Neutrophil (primary cell): Measurements from ENCODE around the gene DGKG.

ENCODE experiments used
- H3K27ac ChIP-seq: fragments of 200-600 bp; sonication (generic); 2 replicates; pipeline ENCODE4 v1.5.1; 2016; ENCODE audit warnings: mild to moderate bottlenecking, moderate library complexity
- H3K27me3 ChIP-seq: fragments of 200-600 bp; sonication (generic); 2 replicates; pipeline ENCODE4 v1.6.0; 2016; ENCODE audit warnings: mild to moderate bottlenecking
- H3K36me3 ChIP-seq: fragments of 200-600 bp; sonication (generic); 2 replicates; pipeline ENCODE4 v1.5.1; 2017
- H3K4me1 ChIP-seq, 2 experiments: fragments of 200-600 bp in 1 of 2; sonication (generic) in 1 of 2; 1 replicate in 1 of 2; 2 replicates in 1 of 2; pipeline versions ENCODE4 v1.5.1 to v1.6.1; 2013 to 2016; ENCODE audit warnings: low read depth in 1 of 2, low read length in 1 of 2, mild to moderate bottlenecking in 1 of 2, moderate library complexity in 1 of 2; ENCODE audit not compliant: control insufficient read depth in 1 of 2, insufficient read depth in 1 of 2
- H3K4me3 ChIP-seq, 2 experiments: fragments of 200-600 bp in 1 of 2; sonication (generic) in 1 of 2; 1 replicate in 1 of 2; 2 replicates in 1 of 2; pipeline ENCODE4 v1.5.1; 2013 to 2016; ENCODE audit warnings: low read depth in 1 of 2, low read length in 1 of 2, mild to moderate bottlenecking in 1 of 2, moderate library complexity in 1 of 2
- H3K9me3 ChIP-seq: fragments of 200-600 bp; sonication (generic); 2 replicates; pipeline ENCODE4 v1.5.1; 2016
- TF ChIP-seq, protein P1 (sequence below): fragments of 200-600 bp; sonication (generic); IDR thresholded peaks from 2 replicates; pipeline ENCODE4 v1.5.1; 2016; ENCODE audit warnings: antibody characterized with exemption

DGKG gene

DNA sequence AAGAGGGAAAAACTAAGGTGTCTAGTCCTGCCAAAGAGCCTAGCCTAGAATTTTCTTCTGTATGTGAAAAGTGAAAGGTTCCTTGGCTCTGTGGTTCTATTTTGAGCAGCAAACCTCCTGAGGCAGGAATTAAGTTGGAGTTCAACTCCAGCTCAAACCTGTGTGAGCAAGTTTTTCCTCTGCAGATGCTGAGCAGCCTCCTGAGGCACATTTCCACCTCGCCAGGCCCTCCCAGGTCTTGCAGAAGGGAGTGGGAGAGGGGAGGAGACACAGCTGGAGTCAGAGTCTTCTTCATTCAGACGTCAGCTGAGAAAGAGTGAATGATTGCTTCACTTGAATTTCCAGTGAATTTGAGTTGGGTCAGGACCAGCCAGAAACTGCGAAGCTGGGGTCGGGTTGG lies 183.6 kb downstream of the DGKG start:
- H3K27ac ChIP-seq: no peak overlapping the region
- no peaks in the 10 kb centered on the region for H3K9me3 ChIP-seq
- no peak overlapping the region for H3K4me3 ChIP-seq
- TF ChIP-seq, protein P1, sequence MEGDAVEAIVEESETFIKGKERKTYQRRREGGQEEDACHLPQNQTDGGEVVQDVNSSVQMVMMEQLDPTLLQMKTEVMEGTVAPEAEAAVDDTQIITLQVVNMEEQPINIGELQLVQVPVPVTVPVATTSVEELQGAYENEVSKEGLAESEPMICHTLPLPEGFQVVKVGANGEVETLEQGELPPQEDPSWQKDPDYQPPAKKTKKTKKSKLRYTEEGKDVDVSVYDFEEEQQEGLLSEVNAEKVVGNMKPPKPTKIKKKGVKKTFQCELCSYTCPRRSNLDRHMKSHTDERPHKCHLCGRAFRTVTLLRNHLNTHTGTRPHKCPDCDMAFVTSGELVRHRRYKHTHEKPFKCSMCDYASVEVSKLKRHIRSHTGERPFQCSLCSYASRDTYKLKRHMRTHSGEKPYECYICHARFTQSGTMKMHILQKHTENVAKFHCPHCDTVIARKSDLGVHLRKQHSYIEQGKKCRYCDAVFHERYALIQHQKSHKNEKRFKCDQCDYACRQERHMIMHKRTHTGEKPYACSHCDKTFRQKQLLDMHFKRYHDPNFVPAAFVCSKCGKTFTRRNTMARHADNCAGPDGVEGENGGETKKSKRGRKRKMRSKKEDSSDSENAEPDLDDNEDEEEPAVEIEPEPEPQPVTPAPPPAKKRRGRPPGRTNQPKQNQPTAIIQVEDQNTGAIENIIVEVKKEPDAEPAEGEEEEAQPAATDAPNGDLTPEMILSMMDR: no peak
- peaks cover 8 to 9% of the 10 kb centered on the region in 2 experiments for H3K4me1 ChIP-seq
- no peaks in the 10 kb centered on the region for H3K27me3 ChIP-seq
- H3K36me3 ChIP-seq: peaks cover 88% of the 10 kb centered on the region

DNA sequence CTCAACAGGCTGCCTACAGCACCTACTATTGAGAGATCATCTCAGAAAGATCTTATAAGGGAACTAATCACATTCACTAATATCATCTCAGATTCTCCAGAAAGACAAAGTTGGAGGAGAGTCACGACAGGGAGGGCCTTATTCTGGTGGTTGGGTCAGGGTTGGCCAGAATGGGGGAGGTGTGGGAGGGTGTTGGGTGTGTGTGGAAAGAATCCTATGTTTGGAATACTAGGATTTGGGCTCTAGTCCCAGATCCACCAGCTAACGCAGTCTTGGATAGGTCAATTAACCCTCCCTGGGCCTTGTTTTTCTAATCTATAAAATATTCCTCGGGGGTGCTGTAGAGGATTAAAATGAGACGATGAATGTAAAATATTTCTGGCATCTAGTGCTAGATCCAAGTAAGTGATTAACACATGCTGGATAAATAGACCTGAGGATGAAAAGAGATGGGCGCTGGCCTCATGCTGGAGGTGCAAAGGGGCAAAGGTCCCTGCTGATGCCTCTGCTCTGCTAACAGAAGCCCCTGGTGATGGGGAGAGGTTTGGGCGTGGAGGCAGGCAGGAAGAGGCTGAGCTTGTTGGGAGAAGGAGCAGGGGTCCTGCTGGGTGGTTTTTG lies 185.6 kb downstream of the DGKG start:
- H3K9me3 ChIP-seq: no peaks in the 10 kb centered on the region
- H3K4me3 ChIP-seq: no peak overlapping the region
- peaks cover 97% of the 10 kb centered on the region for H3K36me3 ChIP-seq
- TF ChIP-seq, protein P1: no peak
- H3K27me3 ChIP-seq: no peaks in the 10 kb centered on the region
- no peak overlapping the region for H3K27ac ChIP-seq
- H3K4me1 ChIP-seq: no peaks in the 10 kb centered on the region

DNA sequence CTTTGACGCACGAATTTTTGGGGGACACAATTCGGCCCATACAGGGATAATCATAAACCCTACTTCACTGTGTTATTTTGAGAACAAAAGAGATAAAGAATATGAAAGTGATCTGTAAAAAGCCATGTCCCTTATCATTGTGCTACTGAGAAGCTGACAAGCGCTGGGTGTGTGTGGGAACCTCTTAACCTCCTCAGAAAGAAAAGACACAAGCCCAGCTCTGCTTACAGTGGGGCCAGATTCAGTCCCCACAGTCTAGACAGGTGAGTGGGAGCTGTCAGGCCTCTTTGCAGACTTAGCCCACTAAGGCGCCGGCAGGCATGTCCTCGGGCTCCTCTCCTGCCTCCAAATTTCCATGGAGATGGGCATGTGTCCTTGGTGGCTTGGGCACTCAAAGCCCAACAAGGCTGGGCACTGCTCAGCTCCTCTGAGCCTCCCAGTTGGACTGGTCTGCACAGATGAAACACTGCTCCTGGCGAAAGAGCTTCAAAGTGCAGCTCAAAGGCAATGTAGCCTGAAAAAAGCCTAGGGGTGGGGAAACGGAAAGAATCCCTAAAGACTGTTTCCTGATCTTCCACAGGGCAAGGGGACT lies 188.7 kb downstream of the DGKG start:
- TF ChIP-seq, protein P1: no peak
- Histone ChIP-seq H3K27me3 (no peaks in the 10 kb centered on the region), H3K27ac (no peak overlapping the region), H3K4me3 (no peak overlapping the region), H3K9me3 (no peaks in the 10 kb centered on the region), H3K36me3 (peaks cover 93% of the 10 kb centered on the region), H3K4me1 (no peaks in the 10 kb centered on the region)

DNA sequence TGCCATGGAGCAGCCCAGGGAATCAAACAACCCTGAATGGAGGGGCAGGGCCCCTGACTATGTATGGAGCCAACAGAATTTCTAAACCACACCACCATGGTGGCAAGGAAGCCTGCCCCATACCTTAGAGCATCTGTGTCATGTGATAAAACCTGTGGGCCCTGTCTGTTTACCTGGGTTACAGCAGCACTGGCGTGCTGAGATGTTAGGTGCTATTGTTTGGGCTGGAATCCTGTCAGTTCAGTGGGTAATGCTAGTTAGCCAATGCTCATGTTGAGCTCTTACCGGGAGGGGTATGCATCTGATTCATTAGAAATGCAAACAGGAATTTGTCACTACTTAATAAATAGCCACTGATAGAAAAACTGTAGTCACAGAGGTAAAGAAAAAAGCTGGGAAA lies 189.7 kb downstream of the DGKG start:
- H3K4me1 ChIP-seq: no peaks in the 10 kb centered on the region
- H3K4me3 ChIP-seq: no peak overlapping the region
- H3K9me3 ChIP-seq: no peaks in the 10 kb centered on the region
- peaks cover 93% of the 10 kb centered on the region for H3K36me3 ChIP-seq
- TF ChIP-seq, protein P1: no peak
- no peak overlapping the region for H3K27ac ChIP-seq
- no peaks in the 10 kb centered on the region for H3K27me3 ChIP-seq

DNA sequence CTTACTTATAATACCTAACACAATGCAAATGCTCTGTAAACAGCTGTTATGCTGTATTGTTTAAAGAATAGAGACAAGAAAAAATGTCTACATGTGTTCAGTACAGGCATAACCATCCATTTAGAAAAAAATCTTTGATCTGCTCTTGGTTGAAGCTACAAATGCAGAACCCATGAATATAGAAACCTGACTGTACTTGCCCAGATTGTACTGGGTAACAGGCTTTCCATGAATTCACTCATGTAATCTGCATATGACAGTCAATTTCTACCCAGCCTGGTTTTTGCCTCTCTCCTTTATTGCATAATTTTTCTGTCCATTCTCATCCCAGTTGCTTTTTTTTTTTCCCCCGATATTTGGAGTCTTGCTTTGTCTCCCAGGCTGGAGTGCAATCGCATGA lies 190.5 kb downstream of the DGKG start:
- Histone ChIP-seq H3K4me3 (no peak overlapping the region), H3K4me1 (no peaks in the 10 kb centered on the region), H3K27ac (no peak overlapping the region), H3K9me3 (no peaks in the 10 kb centered on the region), H3K27me3 (no peaks in the 10 kb centered on the region), H3K36me3 (peaks cover 93% of the 10 kb centered on the region)
- TF ChIP-seq, protein P1: no peak
